GM10847 (cell line): ENCODE data around the gene RBPMS2.

Source experiments
- POLR2A ChIP-seq: IDR thresholded peaks from 2 replicates; pipeline ENCODE4 v1.6.1; 2011; ENCODE audit not compliant: insufficient read length; ENCODE audit errors: extremely low read depth

RBPMS2 gene

GRCh38 chr15:64791401-64791800 is 16.0 kb upstream of the RBPMS2 start:
- TF ChIP-seq POLR2A: no peak

- TF ChIP-seq POLR2A: no peak
These were observed 8.4 kb upstream of the RBPMS2 start for GRCh38 chr15:64783796-64784195.

- TF ChIP-seq POLR2A: no peak
These were observed 7.4 kb upstream of the RBPMS2 start for GRCh38 chr15:64782751-64783150.

GRCh38 chr15:64781299-64781698 is 5.9 kb upstream of the RBPMS2 start:
- no peak for TF ChIP-seq POLR2A

GRCh38 chr15:64780600-64781156 is 5.3 kb upstream of the RBPMS2 start:
- no peak for TF ChIP-seq POLR2A

- TF ChIP-seq POLR2A: no peak
These were observed 4.2 kb upstream of the RBPMS2 start for GRCh38 chr15:64779630-64780029.

GRCh38 chr15:64779024-64779423 is 3.6 kb upstream of the RBPMS2 start:
- no peak for TF ChIP-seq POLR2A

GRCh38 chr15:64776402-64776786 is 1.0 kb upstream of the RBPMS2 start:
- no peak for TF ChIP-seq POLR2A

- no peak for TF ChIP-seq POLR2A
These were observed 528 bp downstream of the RBPMS2 start for GRCh38 chr15:64774629-64775493.

- no peak for TF ChIP-seq POLR2A
These were observed 1.3 kb downstream of the RBPMS2 start for GRCh38 chr15:64774037-64774628.

GRCh38 chr15:64773606-64774005 is 1.8 kb downstream of the RBPMS2 start:
- no peak for TF ChIP-seq POLR2A

- TF ChIP-seq POLR2A: no peak
These were observed 2.4 kb downstream of the RBPMS2 start for GRCh38 chr15:64772964-64773363.

- no peak for TF ChIP-seq POLR2A
These were observed 2.9 kb downstream of the RBPMS2 start for GRCh38 chr15:64772488-64772887.

GRCh38 chr15:64770626-64771025 is 4.8 kb downstream of the RBPMS2 start:
- no peak for TF ChIP-seq POLR2A

- TF ChIP-seq POLR2A: no peak
These were observed 8.2 kb downstream of the RBPMS2 start for GRCh38 chr15:64767203-64767602.

- TF ChIP-seq POLR2A: no peak
These were observed 9.3 kb downstream of the RBPMS2 start for GRCh38 chr15:64766058-64766457.
